Ovary (tissue), 3 donors: Measurements from ENCODE around the gene ZNF385D.

Experiments used
- EP300 ChIP-seq: sonication (generic); formaldehyde crosslinking; IDR thresholded peaks from one replicate; pipeline ENCODE4 v1.6.1; 2017; ENCODE audit warnings: antibody characterized with exemption
- POLR2A ChIP-seq: fragments of 450-650 bp; IDR thresholded peaks from one replicate; pipeline ENCODE4 v1.6.1; 2017; ENCODE audit warnings: antibody characterized with exemption, mild to moderate bottlenecking, moderate library complexity
- TF ChIP-seq, protein P1 (sequence below), 3 donors: fragments of 450-650 bp in 2 of 3; fragments of 200-600 bp in 1 of 3; IDR thresholded peaks; one replicate each; pipeline versions ENCODE4 v1.5.1 to v1.8.0; 2016 to 2022; ENCODE audit warnings: antibody characterized with exemption in 3 of 3, mild to moderate bottlenecking in 1 of 3
- donor health status: DM: no; HTN: no; CAD: no.

DNA sequence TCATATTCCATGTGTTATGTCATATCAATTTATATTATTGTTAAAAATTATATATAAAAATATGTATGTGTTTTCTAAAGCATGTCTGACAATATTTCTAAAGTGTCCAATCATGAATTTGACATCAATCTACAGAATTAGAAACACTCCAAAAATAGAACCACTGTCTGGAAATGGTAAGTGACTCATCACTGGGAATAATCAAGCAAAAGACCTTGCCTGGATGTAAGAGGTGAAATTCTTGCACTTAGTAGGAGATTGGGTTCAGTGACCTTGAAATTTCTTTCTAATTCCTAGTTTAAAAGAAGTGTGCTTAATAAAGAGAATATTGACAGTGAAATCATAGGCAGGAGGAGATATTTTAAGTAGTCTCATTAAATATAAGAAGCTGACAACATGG, 188.8 kb downstream of the ZNF385D start:
- TF ChIP-seq, protein P1, sequence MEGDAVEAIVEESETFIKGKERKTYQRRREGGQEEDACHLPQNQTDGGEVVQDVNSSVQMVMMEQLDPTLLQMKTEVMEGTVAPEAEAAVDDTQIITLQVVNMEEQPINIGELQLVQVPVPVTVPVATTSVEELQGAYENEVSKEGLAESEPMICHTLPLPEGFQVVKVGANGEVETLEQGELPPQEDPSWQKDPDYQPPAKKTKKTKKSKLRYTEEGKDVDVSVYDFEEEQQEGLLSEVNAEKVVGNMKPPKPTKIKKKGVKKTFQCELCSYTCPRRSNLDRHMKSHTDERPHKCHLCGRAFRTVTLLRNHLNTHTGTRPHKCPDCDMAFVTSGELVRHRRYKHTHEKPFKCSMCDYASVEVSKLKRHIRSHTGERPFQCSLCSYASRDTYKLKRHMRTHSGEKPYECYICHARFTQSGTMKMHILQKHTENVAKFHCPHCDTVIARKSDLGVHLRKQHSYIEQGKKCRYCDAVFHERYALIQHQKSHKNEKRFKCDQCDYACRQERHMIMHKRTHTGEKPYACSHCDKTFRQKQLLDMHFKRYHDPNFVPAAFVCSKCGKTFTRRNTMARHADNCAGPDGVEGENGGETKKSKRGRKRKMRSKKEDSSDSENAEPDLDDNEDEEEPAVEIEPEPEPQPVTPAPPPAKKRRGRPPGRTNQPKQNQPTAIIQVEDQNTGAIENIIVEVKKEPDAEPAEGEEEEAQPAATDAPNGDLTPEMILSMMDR (IDR thresholded peaks at IDR 0.05) = no peak
- no peak for TF ChIP-seq POLR2A
- no peak for TF ChIP-seq EP300
